Measurements from ENCODE around the gene ZIC5.

ZIC5 gene

DNA sequence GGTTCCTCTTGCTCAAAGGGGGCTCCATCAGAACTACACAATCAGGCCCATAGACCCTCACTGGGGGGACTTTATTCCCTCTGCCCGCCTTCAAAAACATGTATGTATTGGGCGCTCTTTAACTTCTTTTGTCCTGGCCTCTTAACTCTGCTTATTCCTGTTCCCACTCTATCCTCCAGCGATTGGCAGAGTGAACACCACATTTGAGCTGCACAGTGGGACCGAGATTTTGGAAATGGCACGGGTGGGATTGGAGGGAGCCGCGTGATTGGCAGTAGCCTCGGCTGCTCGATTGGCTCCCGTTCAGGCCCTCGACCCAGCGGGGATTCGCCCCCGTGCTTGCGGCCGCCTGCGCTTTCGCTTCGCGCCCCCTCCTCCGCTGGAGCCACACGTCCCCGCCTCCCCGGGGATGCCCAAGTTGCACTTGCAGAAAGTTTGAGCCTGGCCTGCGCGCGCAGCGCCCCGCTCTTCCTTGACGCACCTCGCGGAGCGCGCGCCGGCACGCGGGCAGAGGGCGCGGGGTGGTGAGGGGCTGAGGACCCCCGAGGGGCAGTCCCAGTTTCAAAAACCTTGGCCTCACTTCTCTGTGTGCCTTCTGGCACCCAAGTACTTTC is at the start of gene ZIC5:
ZIC5 (minus strand) TSS at position 192 of the 614 bp plus-strand sequence; CDS start at position 28, 164 bp downstream.
- no peak for DNase-seq (ENCODE audit: low read depth in 3 of 3)

- DNase-seq (ENCODE audit: low read depth in 3 of 3) = no peak
Measured at GRCh38 chr13:100019780-100020356, 48.3 kb upstream of the ZIC5 start.

GRCh38 chr13:100014621-100015020 is 43.1 kb upstream of the ZIC5 start:
- DNase-seq (ENCODE audit: low read depth in 3 of 3) = no peak

DNA sequence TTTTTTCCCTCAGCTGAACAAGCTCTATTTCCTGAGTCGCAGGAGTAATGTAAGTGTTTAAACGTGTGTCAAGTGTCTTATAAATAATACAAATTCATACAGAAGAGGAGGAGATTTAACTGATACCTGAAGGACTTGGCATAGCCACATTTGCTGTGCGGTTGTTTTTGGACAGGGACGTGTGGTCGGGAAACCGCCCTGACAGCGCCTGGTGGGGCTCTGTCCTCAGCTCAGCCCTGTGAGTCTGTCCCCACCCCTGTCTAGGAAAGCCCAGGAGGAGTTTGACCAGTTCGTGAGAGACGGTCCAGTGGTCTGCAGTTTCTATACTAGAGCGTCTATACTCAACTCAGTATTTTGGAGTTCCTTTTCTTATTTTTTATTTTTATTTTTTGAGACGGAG is 26.7 kb upstream of the ZIC5 start:
- no peak for DNase-seq (ENCODE audit: low read depth in 3 of 3)

DNA sequence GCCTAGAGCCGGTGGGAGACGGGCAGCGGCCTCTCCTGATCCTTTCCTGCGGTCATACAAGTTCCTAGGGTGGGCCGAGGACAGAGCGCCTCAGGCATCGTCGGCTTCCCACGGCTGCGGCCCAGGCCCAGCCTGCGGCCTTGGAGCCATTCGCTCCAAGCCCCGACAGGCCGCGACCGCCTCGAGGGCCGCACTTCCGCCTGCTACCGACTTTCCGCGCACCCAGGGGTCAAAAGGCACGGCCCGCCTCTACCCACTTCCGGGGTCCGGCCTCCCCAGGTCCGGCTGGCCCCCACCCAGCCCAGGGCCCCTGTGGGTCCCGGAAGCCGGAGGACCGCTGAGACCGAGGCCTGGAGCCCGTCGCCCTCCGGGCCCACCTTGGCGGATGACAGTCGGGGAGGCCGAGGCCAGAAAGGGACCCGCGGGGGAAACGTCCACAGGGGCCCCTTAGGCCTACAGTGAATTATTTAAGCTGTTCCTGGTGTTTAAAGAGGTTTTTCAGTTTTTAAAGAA is 26.2 kb upstream of the ZIC5 start:
- DNase-seq (ENCODE audit: low read depth in 3 of 3) = no peak

- no peak for DNase-seq (ENCODE audit: low read depth in 3 of 3)
Measured at GRCh38 chr13:99996381-99996973, 24.9 kb upstream of the ZIC5 start.

DNA sequence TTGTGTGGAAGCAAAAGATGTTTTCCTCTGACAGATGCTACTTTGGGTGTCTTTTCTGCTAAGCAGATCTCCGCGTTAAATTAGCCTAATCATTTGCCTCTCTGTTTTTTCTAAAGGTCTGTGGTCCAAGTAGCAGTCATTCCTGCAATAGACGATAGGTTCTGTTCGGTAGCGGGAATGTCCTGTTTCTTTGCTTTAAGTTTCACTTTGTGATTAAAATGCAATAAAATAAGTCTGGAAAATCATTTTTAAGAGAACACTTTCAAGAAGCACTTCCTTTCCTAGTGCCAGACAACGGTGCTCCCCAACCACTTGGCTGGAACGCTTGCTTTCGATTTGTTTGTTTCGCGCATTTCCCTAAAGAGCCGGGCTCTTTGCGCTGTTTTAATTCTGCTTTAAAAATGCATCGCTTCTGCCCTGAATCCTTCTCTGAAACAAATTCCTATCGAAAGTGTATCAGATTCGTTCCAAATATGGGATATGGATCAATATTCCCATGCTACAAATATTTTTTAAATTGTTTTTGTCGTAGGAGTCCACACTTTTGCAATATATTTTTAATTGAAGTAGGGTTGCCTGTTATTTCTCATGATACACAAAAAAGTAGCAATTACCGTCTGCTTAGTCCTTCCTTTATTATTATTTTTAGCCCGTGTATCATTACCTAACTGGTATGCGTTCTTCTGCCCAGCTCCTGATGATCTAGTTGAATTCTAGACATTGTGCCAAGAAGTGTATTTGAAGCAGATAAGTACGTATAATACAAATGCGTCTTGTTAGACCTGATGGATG is 24.2 kb upstream of the ZIC5 start:
- no peak for DNase-seq (ENCODE audit: low read depth in 3 of 3)

DNA sequence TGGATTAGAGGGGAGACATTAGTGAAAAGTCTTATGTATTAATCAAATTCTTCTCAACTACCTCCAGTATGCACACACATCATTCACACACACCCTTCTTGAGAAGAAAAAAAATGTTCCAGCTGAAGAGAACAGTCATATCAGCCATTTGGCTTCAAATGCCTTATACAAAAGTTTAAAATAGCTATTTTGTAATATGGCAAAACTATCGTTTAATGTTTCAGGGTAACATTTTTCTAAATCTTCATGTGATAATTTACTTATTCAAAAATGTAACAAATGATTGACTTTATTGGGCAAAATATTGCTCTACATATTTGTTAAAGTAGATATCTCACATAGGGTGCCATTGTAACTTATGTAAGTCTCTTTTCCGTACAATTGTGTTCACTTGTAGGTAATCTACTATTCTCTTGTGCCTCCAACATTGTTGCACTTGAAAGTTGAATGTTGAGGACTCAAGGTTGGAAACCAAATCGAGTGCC is 23.6 kb upstream of the ZIC5 start:
- DNase-seq (ENCODE audit: low read depth in 3 of 3) = no peak

GRCh38 chr13:99994638-99995020 is 23.1 kb upstream of the ZIC5 start:
- DNase-seq (ENCODE audit: low read depth in 3 of 3) = no peak

- no peak for DNase-seq (ENCODE audit: low read depth in 3 of 3)
Measured at GRCh38 chr13:99993660-99994637, 22.4 kb upstream of the ZIC5 start.

GRCh38 chr13:99992949-99993351 is 21.4 kb upstream of the ZIC5 start:
- no peak for DNase-seq (ENCODE audit: low read depth in 3 of 3)

DNA sequence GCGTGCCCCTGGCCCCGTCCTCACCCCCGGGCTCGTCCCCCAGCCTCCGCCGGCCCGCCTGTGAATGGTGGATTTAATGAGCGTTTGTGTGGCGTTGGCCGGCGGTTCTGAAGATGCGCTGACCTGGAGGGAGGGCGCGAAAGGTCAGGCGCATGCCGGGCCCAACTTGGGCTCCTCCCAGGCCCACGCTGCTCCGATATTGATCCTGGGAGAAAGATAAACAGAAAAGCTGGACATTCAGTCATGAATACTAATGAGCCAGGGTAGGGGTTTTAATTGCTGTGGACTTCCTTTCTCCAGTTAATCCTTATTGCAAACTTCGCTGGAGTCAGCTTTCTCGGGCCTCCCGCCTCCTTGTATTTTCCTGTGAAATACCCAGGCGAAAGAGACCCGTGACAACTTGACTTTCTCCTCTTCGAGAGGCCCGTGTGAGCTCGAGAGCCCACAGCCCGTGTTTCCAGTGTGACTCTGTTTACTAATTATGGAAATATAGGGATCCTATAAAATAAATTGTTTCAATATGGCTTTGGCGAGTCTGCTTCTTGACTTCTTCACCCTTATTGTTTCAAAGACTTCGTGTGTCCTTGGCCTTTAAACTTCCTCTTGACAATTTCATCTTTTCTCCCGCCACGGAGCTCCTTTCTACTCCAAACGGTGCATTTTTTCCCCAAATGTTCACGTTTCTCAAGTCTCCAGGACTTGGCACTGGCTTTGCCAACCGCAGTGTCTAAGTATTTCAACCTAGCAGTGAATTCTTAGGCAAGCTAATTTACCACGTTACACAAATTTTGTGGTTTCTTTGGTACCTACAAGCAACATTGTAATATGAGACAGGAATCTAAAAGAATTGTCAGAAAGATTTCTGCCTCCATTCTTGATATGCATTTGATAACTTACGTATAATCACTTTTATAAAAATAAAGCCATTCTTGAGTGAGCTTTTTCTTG is 20.5 kb upstream of the ZIC5 start:
- no peak for DNase-seq (ENCODE audit: low read depth in 3 of 3)

- DNase-seq (ENCODE audit: low read depth in 3 of 3) = no peak
Measured at GRCh38 chr13:99991013-99991827, 19.7 kb upstream of the ZIC5 start.

DNA sequence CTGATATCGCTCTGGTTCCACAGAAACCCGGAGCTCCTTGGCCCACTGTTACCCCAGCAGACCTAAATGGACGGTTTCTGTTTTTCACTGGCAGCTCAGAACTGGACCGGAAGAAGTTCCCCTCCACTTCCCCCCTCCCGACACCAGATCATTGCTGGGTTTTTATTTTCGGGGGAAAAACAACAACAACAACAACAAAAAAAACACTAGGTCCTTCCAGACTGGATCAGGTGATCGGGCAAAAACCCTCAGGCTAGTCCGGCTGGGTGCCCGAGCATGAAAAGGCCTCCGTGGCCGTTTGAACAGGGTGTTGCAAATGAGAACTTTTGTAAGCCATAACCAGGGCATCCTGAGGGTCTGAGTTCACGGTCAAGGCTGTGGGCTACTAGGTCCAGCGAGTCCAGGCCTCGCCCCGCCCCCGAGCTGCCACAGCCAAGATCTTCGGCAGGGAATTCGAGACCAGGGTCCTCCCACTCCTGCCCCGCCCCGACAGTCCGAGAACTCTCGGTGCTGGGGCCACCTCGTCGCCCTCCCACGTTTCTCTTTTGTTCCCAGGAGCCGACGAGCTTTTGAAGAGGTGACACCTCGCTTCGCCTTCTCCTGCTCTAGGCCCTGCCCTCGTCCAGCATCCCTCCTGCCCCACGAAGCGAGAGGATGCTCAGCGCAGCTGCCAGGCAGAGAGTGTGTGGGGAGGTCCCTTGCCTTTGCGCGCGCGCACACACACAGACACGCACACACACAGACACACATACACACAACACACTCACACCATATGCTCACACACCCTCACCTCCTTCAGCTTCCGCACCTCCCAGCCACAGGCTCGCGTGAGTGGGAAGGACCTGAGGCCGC is 18.8 kb upstream of the ZIC5 start:
- DNase-seq (ENCODE audit: low read depth in 3 of 3) = no peak

GRCh38 chr13:99989276-99990125 is 17.9 kb upstream of the ZIC5 start:
- DNase-seq (ENCODE audit: low read depth in 3 of 3) = no peak

DNA sequence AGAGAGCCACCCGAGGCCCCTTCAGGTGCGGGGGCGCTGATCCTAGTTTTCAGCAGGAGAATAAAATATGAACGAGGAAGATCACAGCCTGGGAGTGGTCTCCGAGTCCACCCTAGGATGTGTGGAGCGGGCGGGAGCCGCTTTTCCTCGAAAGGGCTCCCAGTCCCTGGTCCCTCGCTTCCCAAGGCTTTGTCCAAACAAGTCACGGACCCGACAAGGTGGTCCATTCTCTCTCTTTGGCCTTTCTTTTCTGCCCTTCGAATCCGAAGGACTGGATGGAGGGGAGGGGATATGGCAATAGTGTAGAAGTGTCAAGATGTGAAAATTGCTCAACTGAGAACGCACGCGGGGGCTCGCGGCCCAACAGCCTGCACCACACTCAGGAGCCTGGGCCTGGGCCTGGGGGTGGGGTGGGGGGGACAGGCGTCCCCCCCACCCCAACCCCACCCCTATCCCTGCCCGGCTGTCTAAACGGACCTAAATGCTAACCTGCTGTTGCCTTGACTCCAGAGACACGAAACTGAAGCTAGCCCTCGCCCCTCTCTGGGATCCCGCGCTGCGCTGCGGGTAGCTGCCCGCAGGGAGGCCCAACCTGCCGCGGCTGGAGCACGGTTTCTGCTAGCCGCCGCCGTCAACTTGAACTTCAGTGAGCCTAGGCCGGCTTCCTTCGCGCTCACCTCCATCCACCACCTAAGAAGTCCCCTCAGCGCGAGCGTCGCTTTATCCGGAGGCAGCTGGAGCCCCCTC is 17.1 kb upstream of the ZIC5 start:
- DNase-seq (ENCODE audit: low read depth in 3 of 3) = no peak

Measured in stimulated activated CD4-positive, alpha-beta T cell treated with anti-CD3 and anti-CD28 coated beads, TNF-alpha, amount 100 ng/mL, for 24 hours (primary cell).